ENCODE results near the gene DRC3.

- TF ChIP-seq, protein P1, sequence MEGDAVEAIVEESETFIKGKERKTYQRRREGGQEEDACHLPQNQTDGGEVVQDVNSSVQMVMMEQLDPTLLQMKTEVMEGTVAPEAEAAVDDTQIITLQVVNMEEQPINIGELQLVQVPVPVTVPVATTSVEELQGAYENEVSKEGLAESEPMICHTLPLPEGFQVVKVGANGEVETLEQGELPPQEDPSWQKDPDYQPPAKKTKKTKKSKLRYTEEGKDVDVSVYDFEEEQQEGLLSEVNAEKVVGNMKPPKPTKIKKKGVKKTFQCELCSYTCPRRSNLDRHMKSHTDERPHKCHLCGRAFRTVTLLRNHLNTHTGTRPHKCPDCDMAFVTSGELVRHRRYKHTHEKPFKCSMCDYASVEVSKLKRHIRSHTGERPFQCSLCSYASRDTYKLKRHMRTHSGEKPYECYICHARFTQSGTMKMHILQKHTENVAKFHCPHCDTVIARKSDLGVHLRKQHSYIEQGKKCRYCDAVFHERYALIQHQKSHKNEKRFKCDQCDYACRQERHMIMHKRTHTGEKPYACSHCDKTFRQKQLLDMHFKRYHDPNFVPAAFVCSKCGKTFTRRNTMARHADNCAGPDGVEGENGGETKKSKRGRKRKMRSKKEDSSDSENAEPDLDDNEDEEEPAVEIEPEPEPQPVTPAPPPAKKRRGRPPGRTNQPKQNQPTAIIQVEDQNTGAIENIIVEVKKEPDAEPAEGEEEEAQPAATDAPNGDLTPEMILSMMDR (IDR thresholded peaks at IDR 0.05) = no peak
- no peak for TF ChIP-seq POLR2A (IDR thresholded peaks at IDR 0.05)
Observed at GRCh38 chr17:18004345-18004744, 31.7 kb downstream of the DRC3 start.
